HG02870 (cell line): ENCODE results near the gene AGAP1.

ENCODE experiments used
- ATAC-seq: cut with Tn5 transposase; IDR thresholded peaks from one replicate; pipeline ENCODE4 v1.9.1; 2021; ENCODE audit warnings: mild to moderate bottlenecking, moderate library complexity; ENCODE audit not compliant: unreplicated experiment

AGAP1 gene

DNA sequence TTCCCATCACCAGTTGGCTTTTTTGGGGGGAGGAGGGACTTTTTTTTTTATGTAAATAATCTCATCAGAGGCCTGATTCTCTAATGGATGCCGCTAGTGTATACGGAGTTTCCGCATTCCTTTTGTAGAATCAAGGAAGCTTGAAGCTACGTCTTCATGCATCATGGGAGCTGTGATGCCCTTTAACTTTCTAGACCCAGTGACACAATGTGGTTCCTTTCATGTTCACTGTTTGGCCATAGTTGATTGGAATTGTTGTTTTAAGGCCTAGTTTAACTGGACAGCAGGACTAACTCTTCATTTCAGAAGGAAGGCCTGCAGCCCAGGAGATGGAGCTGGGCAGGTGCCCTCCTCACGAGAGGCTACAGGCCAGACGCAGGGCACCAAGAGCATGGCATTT, 287.9 kb downstream of the AGAP1 start:
- ATAC-seq: no peak

DNA sequence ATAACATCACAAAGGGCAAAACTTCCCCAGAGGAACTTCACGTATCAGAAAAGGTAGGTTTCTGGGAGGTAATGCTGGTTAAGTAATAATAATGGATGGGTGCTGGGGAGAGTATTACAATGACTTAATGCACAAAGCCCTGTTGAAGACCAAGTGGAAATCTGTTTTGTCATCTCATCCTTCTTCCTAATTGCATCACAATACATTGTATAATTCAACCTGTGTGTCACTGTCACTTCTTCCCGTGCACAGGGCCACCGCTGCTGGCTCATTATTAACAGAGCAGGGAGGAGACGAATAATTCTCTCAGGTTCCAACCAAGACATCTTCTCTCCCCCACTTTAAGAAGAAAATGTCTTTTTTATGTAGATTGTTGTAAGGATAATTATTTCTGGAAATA, 290.9 kb downstream of the AGAP1 start:
- no peak for ATAC-seq

DNA sequence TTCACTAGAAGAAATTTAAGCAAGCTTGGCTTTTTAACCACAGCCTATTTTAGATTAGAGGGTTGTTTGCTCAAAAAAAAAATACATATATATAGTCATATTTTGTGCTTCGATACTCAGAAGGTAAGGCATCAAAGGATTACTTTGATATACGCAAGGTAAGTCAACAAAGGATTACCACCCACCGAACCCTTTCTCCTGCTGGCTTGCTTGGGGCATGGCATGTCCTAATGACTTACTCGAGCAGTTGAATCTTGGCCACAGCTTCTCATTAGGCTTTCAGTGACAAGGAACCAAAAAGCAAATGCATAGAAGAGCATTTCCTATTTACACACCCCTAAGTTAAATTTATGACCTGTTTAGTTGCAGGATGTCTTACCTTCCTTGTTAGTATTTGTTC, 295.7 kb downstream of the AGAP1 start:
- ATAC-seq: no peak

DNA sequence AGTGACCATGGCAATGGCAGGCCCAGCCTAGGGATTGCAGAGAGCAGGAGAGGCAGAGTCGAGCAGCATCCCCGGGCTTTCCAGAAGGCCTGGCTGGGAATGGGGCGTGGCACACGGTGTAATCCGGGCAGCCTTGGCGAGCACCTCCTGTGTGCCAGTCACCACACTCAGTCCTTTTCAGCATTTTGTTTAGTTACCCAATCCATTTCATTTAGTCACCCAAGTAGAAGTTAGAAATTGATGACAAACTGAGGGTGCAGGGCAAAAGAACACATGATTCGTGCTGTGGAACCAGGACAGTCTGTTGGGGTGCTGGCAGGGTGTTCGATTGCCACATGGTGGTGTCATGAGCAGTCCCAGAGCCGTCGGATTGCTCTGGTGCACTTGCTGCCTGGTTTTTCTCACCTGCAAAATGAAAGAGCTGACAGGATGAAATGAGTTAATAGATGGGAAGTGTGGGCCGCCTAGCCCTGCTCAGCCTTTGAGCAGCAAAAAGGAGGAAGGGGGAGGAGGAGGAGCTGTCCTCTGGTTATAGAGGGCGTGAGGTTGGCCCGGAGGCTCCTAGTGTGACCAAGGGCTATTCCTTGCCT, 299.4 kb downstream of the AGAP1 start:
- ATAC-seq: no peak

DNA sequence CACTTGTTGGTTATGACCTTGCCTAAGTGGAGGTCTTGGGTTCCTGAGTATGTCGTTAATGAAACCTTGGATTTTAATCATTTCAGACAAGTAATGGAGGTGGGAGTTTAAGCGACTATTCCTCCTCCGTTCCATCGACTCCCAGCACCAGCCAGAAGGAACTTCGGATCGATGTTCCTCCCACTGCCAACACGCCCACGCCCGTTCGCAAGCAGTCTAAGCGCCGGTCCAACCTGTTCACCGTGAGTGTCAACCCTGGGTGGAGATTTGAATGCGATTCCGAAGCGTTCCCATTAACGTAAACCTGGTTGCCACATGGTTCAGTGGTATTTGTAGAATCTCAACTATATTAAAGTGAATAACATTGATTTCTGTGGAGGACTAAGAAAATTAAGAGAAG, 305.4 kb downstream of the AGAP1 start:
- no peak for ATAC-seq

DNA sequence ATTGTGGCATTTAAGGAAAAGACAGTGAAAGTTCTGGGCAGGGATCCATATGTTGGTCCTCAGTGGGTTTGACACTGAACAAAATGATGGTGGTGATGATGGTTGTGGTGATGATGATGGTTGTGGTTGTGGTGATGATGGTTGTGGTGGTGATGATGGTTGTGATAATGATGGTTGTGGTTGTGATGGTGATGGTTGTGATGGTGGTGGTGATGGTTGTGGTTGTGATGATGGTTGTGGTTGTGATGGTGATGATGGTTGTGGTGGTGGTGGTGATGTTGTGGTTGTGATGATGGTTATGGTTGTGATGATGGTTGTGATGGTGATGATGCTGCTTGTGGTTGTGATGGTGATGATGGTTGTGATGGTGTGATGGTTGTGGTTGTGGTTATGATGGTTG, 308.7 kb downstream of the AGAP1 start:
- no peak for ATAC-seq

DNA sequence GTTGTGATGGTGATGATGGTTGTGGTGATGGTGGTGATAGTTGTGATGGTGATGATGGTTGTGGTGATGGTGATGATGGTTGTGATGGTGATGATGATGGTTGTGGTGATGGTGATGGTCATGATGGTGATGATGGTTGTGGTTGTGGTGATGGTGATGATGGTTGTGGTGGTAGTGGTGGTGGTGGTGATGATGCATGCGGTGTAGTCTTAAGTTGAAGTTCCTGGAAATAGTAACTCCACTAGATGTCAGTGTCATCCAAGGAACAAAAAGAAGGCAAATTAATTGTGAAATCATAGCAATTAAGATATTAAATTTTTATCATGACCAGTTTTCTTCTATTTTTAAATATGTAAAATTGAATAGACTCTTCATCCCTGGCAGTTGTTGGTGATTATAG, 309.2 kb downstream of the AGAP1 start:
- no peak for ATAC-seq

DNA sequence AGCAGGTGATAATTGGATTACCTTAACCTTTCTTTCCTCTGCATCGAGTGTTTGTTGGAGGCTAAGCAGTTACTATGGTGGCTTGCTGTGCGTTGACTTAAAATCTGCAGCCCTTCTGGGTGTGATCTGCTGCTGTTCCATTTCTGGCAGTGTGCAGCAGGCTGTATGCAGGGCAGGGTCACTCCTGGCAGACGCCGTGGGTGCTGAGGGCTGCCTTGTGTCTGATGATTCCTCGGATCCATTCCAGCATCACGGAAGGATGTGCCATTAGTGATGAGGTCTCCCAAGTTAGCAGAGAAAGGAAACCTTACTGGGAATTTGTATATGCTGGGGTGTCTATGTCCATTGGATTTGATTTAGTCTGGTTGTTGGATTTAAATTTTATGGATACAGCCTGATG, 310.8 kb downstream of the AGAP1 start:
- ATAC-seq: no peak

DNA sequence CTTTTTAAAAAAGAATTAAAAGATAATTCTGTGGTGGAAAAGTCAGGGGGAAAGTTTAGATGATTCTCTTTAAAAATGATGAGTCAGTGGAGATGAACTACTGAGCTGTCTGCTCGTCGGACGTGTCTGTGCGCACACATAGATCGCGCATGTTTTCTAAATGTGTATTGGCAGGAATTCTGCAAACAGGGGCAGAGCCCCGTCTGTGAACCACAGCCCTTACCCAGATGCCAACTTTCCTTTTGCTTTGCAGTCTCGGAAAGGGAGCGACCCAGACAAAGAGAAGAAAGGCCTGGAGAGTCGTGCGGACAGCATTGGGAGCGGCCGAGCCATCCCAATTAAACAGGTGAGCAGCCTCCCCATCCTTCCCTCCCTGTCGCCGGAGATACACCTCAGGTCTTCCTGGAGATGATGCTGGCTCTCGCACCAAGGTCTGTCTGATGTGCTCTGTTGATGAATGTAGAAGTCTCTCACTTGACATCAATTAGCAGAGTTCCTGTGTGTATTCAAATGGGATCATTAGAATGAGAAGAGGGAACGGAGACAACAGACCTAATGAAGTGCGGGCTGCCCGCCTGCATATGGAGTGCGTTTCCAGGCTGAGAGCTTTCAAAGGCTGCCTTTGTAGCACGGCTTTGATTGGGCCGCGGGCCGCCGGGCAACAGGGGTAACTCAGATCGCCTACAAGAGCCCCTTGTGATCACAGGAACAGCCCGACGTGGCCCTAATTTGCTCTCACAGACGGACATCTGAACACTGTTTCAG, 313.3 kb downstream of the AGAP1 start:
- no peak for ATAC-seq

DNA sequence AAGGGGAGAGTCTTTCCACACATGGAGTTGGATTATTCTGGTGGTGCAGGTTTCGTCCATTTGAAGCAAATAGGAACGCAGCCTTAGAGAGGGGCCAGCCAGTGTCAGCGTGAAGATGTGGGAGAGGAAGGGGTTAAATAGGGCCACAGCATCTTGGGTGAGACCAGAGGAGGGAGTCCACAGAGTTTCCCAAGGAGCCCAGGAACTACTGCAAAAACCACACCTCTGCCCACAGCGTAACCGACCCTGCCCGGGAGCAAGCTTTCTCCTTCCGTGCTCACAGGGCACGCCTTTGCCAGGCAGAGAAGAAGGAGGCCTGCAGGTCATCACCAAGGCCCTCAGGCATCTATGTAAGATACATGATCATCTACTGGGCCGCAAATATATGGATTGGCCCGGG, 314.5 kb downstream of the AGAP1 start:
- ATAC-seq: no peak

DNA sequence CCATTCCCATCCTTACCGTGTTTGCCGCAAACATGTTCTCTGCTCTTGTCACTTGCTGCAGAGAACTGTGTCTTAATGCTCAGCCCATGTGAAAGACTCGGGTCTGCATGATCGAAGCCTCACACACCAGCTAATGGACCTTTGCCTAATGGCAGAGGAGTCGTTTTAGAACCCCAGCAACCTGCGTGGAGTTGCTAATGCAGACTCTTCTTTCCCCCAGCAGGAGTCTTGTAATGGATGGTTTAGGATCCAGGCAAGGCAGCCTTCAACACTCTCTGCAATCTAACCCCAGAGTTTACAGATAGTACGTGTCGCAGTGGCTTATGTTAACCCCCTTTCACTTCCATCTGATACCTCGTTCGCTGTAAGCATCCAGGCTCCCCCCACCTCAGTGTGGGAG, 316.4 kb downstream of the AGAP1 start:
- no peak for ATAC-seq

DNA sequence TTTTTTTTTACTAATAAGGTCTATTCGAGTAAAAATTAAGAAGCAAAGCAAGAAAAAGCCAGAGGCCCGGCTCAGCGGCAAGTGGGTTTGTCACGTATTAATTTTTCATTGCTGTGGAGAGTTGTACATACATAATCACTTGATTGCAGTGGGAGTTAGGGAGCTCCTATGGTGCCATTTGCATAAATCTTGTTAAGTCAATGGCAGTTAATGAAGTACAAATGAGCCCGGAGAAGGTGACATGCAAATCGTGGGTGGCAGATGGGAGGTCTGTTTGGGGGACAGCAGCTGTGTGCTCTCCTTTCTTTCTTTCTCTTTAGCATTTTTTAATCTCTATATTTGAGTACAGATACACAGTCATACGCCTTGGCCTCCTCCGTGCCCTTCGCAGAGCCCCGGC, 317.0 kb downstream of the AGAP1 start:
- ATAC-seq: no peak

DNA sequence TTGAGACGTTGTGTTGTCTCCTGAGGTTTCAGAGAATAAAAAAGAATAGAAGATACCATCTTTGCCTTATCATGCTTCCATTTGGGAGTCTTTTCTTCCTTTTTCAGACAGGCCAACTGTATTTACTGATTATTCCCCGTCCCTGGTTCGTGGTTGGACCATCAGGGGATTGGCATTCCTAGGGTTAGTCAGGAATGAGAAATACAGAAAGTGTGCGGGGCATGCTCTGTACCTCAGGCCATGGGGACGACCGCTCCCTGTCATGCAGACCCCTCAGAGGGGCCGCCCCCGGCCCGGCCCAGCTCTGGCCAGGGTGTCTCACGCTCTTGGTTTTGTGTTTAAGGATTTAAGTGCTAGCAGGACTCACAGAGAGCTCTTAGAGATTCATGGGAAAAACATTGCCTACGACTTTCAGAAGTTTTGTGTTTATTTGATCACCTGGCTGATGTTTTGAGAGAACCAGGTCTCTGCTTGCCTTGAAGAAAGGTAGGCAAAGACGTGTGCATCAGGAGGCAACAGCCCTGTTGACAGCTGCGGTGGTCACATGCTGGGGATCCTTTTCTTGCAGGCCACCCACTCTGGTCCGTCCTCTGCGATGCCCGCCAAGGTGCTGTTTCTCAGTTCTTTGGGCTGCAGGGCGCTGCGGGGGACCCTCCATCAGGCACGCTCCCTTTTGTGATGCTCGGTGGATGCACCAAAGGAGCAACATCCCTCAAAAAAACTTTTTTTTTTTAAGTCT, 317.8 kb downstream of the AGAP1 start:
- ATAC-seq: no peak

DNA sequence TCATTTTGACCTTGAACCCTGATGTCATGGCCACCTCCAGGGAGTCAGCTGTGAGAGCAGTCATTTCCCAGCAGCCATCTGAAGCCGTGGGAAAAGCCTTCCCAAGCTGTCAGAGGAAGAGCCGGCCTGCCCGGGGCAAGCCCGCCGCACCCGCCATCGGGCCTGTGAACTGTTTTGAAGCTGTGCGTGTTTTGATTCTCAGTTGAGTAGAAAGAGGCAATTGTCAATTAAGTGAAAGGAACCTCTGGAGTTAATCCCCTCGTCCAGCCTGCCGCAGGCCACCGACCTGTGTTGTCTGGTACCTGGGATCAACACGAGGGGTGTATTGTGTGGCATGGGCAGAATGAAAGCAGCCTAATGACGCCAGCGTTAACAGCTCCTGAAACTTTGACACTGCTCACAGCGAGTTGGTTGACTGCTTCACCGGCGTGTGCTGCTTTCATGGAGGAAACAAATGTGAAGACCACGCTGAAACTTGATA, 318.4 kb downstream of the AGAP1 start:
- no peak for ATAC-seq

DNA sequence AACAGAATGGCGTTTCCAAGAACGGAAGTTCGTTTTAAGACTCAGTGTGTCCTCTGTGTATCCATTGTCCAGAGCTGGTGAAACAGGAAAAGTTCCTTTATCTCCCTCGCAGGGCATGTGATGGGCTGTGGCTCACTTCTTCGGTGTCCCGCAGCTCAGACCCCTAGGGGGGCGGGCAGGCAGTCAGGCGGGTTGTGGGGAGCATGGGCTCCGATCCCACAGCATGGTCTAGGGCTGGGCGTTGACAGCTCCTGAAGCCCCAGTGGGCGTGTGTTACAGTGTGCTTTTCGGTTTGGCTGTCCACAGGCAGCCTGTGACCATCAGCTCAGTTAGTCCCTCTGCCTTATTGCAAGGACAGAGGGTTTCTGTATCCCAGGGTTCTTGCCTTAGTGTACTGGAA, 319.6 kb downstream of the AGAP1 start:
- no peak for ATAC-seq

DNA sequence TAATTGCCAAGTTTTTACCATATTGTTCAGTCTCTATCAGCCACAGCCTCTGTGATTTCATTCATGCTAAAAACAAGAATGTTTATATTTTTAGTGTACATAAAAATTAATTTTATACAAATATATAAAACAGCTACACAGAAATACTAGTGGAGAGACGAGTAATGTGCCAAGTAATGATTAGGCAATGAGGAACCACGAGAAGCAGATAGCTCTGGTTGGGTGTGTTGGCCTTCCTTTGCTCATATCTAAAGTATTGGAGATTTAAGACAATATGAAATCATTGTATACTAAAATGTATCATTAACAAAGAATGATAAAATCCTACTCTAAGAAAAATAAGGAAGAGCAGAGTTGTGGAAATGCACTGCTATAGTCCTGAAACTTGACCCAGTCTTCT, 326.7 kb downstream of the AGAP1 start:
- ATAC-seq: no peak

DNA sequence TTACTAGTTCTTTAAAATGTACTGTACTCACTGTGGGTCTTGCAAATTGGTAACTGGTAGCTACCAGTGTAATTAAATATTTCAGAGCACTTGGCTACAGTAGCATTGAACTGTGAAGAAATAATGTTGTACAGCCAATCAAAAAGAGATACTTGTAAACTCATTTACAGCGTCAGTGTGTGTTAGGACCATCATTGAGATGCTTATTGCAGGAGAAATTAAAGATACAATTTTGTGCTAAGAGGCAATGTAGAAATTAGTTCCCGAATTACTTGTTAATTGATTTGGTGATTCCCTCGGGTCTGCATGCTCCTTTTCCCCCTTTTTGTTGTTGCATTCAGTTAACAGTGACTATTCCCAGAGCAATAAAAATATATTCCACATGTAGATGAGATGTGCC, 330.5 kb downstream of the AGAP1 start:
- ATAC-seq: no peak

DNA sequence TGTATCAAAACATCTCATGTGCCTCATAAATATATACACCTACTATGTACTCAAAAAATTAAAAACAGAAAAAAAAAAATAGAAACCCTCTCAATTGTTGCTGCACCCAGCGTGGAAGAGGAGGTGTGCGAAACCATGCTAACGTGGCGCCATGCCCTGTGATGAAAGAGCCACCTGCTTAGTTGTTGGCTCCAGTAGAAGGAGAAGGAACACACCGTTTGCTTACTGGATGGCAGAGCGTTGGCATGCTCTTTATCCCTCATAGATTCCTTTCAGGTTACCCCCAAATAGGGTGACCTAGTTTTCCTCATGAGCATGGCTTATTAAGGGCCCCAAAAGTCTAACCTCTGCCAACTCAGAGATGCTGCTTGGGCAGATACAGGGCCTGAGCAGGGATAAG, 332.1 kb downstream of the AGAP1 start:
- ATAC-seq: no peak

DNA sequence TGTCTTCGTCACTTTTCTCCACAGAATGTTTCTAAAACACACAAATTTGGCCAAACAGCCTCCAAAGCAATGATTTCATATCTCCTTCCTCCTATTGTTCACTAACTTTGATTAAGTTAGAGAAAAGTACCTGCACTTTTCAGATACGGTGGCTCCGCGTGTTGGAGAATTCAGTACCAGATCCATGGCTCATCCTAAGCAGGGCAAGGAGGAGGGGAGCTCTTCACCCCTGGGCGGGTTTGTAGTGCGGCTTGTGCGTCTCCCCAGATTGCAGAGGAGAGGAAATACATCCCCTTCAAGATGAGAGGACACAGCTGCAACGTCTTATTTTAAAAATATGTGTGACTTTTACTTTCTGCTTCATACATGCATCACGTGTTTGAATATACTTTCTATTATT, 333.0 kb downstream of the AGAP1 start:
- no peak for ATAC-seq

DNA sequence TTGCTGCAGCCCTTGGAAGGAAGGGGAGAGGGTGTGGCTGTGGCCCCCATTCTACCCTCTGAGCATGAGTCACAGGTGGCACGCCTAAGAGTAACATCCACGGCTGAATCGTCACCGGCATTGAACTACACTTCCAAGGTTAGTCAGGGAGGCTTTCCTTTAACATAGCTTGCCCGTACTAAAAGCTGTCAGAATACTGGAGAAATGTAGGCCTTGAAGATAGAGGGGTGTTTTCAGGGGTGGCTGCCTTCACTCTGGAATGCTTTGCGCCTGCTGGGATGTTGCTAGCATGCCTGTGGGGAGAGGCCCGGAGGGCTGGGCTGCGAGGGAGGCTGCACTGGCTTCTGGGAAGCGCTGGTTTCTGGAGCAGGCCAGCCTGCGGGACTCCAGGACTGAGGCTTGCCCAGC, 333.7 kb downstream of the AGAP1 start:
- no peak for ATAC-seq

DNA sequence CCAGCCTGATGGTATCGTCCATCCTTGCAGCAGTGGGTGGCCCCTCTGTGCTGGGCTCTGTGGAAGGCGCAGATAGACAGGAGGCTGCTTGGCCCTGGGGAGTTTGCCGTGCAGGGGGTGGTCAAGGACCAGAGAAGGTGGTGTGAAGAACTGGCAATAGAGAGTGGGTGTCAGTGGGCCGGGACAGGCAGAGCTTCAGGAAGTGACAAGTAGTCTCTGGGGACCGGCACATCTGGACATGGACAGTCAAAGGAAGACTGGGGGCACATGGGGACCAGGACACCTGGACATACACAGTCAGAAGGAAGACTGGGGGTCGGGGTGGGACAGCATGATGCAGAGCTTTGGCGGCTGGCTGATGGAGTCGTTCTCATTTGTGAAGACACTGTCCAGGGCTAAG, 335.9 kb downstream of the AGAP1 start:
- no peak for ATAC-seq

DNA sequence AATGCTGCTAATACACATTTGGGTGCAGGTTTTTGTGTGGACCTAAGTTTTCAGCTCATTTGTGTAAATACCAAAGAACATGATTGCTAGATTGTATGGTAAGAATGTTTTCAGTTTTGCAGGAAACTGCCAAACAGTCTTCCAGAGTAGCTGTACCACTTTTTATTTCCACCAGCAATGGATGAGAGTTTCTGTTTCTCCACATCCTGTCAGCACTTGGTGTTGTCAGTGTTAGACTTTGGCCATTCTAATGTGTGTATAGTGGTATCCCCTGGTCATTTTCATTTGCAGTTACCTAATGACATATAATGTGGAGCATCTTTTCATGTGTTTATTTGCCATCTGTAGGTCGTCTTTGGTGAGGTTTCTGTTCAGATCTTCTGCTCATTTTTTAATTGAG, 337.9 kb downstream of the AGAP1 start:
- no peak for ATAC-seq
